Esophagus squamous epithelium (tissue), 5 donors: ENCODE results near the gene ZNF506. TPM values are rescaled to one million over a fixed set of nuclear protein-coding genes. Genes with fewer than 3 reads are reported as not detected.
"Not testable (repeated sequence)": the region's sequence is repeated elsewhere in the genome, so short reads cannot be mapped to it uniquely, and the experiment has no call there.

Source experiments
- DNase-seq: peaks from one replicate; lab custom pipeline; 2025; lab: John Stamatoyannopoulos, UW
- H3K27ac ChIP-seq, 4 donors: fragments of 200-600 bp; sonication (generic); one replicate each; pipeline ENCODE4 v1.5.1; 2016 to 2019; ENCODE audit warnings: mild to moderate bottlenecking in 1 of 4
- H3K27me3 ChIP-seq, 4 donors: fragments of 200-600 bp; sonication (generic); 1 replicate in 3 of 4; 2 replicates in 1 of 4; pipeline versions ENCODE4 v1.5.1 to v1.6.0; 2017 to 2021; ENCODE audit warnings: antibody characterized with exemption in 1 of 4
- H3K36me3 ChIP-seq, 3 donors: fragments of 200-600 bp; sonication (generic); one replicate each; pipeline ENCODE4 v1.5.1; 2016 to 2019
- H3K4me1 ChIP-seq, 3 donors: fragments of 200-600 bp; sonication (generic); one replicate each; pipeline ENCODE4 v1.5.1; 2017 to 2019
- H3K4me3 ChIP-seq, 4 donors: fragments of 200-600 bp; sonication (generic); 1 replicate in 3 of 4; 2 replicates in 1 of 4; pipeline ENCODE4 v1.5.1; 2016 to 2019; ENCODE audit warnings: mild to moderate bottlenecking in 2 of 4, moderate library complexity in 1 of 4
- H3K9me3 ChIP-seq, 3 donors: fragments of 200-600 bp; sonication (generic); one replicate each; pipeline ENCODE4 v1.5.1; 2016 to 2019
- POLR2A ChIP-seq, 4 donors: fragments of 450-650 bp; IDR thresholded peaks; one replicate each; pipeline ENCODE4 v1.6.1; 2017; ENCODE audit warnings: antibody characterized with exemption in 4 of 4, mild to moderate bottlenecking in 4 of 4, moderate library complexity in 3 of 4
- WGBS, 2 donors: methylation state at CpG; one replicate each; pipeline ENCODE4 v1.1.5; 2018; 5-methylcytosine and 5-hydroxymethylcytosine counted together
- intact Hi-C: fragments of 100-400 bp; cut with DNase I; formaldehyde crosslinking; loops from one replicate; pipeline ENCODE4 v1.15.0; 2022
- total RNA-seq, 4 donors: library from RNA; depleted of rRNA; stranded (reverse); fragments of >200 nt; gene quantifications; one replicate each; pipeline ENCODE4 v1.1.0, GENCODE V29; 2016
- TF ChIP-seq, protein P1 (sequence below), 6 experiments: fragments of 450-650 bp in 4 of 6; fragments of 200-600 bp in 2 of 6; sonication (generic) in 2 of 6; IDR thresholded peaks; one replicate each; pipeline ENCODE4 v1.5.1; 2016 to 2019; ENCODE audit warnings: antibody characterized with exemption in 6 of 6, mild to moderate bottlenecking in 4 of 6, moderate library complexity in 4 of 6
- donor health status: DM: yes; HTN: yes; CAD: no.

The ZNF506 gene
- total RNA-seq, 4 donors from 2014 or later = 12.1 to 24.0 (median 17.8) TPM

DNA sequence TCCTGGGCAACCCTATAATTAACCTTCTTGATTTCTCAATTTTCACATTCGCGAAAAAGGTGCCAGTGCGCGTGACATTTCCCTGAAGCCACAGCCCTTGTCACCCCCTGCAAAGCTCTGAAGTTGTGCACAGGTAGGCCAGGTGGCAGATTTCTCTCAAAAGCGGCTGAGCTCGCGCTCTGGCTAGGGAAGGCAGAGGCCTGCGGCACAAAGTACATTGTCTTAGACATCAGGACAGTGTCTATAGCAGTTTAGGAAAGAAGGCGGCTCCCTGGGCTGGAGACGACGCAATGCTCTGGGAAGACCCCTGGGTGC, 45.7 kb downstream of the ZNF506 start:
- DNase-seq = no peak
- peaks cover 0 to 5% (median 0%) of the 10 kb centered on the region in 3 donors for H3K36me3 ChIP-seq
- H3K4me1 ChIP-seq = peaks cover 5 to 25% (median 15%) of the 10 kb centered on the region in 3 donors
- intact Hi-C loops = no loop called here
- H3K4me3 ChIP-seq = peak overlapping the region; percentile 51 to 83 (median 74)
- no peaks in the 10 kb centered on the region for H3K27me3 ChIP-seq
- H3K27ac ChIP-seq = peak overlapping the region; percentile 77 to 91 (median 90)
- peaks cover 0 to 10% (median 0%) of the 10 kb centered on the region in 3 donors for H3K9me3 ChIP-seq
- TF ChIP-seq, protein P1, sequence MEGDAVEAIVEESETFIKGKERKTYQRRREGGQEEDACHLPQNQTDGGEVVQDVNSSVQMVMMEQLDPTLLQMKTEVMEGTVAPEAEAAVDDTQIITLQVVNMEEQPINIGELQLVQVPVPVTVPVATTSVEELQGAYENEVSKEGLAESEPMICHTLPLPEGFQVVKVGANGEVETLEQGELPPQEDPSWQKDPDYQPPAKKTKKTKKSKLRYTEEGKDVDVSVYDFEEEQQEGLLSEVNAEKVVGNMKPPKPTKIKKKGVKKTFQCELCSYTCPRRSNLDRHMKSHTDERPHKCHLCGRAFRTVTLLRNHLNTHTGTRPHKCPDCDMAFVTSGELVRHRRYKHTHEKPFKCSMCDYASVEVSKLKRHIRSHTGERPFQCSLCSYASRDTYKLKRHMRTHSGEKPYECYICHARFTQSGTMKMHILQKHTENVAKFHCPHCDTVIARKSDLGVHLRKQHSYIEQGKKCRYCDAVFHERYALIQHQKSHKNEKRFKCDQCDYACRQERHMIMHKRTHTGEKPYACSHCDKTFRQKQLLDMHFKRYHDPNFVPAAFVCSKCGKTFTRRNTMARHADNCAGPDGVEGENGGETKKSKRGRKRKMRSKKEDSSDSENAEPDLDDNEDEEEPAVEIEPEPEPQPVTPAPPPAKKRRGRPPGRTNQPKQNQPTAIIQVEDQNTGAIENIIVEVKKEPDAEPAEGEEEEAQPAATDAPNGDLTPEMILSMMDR (IDR thresholded peaks at IDR 0.05) = no peak
- no peak for TF ChIP-seq POLR2A (IDR thresholded peaks at IDR 0.05)
- WGBS, 2 donors = 0 to 3% methylated on average over 7 to 9 of the region's 11 CpGs

DNA sequence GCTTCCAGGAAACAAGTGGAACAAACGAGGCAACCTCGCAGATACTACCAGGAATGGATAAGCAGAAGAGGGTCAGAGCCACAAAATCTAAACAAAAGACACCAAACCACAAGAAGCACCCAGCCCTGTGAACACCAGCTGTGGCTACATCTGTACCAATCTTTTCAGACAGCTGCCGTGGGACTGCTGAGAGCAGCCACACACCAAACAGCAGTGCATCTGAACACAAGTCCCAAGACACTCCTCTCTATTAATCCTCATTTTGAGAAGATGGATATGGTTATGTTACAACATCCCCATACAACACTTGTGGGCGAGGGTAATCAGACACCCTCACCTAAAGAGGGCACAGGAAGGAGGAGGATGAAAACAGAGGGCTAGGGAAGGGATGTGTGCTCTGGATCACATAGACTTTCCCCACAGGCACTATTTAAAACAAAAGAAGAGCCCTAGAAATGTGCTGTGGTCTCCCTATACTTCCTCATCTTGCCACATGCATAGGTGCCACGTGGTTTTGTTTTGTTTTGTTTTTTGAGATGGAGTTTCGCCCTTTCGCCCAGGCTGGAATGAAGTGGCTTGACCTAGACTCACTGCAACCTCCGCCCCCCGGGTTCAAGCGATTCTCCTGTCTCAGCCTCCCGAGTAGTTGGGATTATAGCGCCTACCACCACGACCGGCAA, 47.1 kb downstream of the ZNF506 start:
- H3K4me3 ChIP-seq = no peak overlapping the region
- no peaks in the 10 kb centered on the region for H3K36me3 ChIP-seq
- no peak for DNase-seq
- no peak for TF ChIP-seq POLR2A (IDR thresholded peaks at IDR 0.05)
- TF ChIP-seq, protein P1 (IDR thresholded peaks at IDR 0.05) = no peak
- WGBS, 2 donors = 89% methylated on average over 14 of the region's 14 CpGs
- peaks cover 0 to 10% (median 0%) of the 10 kb centered on the region in 3 donors for H3K9me3 ChIP-seq
- H3K27me3 ChIP-seq = no peaks in the 10 kb centered on the region
- H3K27ac ChIP-seq = no peak overlapping the region
- H3K4me1 ChIP-seq = peaks cover 5 to 25% (median 15%) of the 10 kb centered on the region in 3 donors
- intact Hi-C loops = no loop called here

DNA sequence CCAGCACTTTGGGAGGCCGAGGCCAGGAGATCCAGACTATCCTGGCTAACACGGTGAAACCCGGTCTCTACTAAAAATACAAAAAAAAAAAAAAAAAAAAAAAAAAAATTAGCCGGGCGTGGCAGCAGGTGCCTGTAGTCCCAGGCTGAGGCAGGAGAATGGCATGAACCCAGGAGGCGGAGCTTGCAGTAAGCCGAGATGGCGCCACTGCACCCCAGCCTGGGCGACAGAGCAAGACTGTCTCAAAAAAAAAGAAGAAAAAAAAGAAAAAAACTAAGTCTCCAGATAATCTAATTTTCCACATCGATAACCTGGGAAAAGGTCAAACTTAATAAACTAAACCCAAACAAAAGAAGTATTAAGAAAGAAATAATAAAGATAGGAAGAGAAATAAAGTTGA, 49.6 kb downstream of the ZNF506 start:
- H3K36me3 ChIP-seq, H3K4me3 ChIP-seq, H3K9me3 ChIP-seq, DNase-seq, H3K27me3 ChIP-seq, intact Hi-C loops, H3K27ac ChIP-seq: not testable (repeated sequence)
- 76 to 77% methylated on average over 10 of the region's 10 CpGs for WGBS, 2 donors
- H3K4me1 ChIP-seq = peaks cover 5 to 14% (median 6%) of the 10 kb centered on the region in 3 donors

DNA sequence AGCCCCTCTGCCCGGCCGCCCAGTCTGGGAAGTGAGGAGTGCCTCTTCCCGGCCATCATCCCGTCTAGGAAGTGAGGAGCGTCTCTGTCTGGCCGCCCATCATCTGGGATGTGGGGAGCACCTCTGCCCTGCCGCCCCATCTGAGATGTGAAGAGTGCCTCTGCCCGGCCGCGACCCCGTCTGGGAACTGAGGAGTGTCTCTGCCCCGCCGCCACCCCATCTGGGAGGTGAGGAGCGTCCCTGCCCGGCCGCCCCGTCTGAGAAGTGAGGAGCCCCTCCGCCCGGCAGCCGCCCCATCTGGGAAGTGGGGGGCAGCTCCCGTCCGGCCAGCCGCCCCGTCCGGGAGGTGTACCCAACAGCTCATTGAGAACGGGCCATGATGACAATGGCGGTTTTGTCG, 51.6 kb downstream of the ZNF506 start:
- DNase-seq, H3K36me3 ChIP-seq, H3K4me3 ChIP-seq, H3K4me1 ChIP-seq, H3K27ac ChIP-seq, H3K9me3 ChIP-seq, H3K27me3 ChIP-seq, intact Hi-C loops: not testable (repeated sequence)
- WGBS, 2 donors = no CpG with 5 or more reads among the region's 28 CpGs

DNA sequence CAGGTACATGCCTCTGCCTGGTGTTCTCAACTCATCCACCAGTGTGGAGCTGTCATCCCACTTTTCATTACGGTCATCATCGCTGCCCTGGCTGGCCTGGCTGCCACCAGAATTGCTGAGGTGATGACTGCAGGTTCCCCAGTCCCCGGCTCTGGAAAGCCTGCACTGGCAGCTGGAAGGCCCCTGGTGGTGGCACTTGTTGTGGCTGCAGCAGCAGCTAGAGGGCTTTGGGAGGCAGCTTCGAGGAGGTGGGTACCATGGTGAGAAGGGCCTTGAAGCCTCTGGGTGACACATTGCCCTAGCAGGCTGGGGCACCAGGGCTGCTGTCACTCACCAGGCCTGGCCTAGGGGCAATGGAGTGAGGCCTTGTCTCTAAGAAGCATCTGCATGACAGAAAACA, 63.4 kb downstream of the ZNF506 start:
- TF ChIP-seq, protein P1 (IDR thresholded peaks at IDR 0.05) = no peak
- TF ChIP-seq POLR2A (IDR thresholded peaks at IDR 0.05) = no peak
- DNase-seq = no peak
- intact Hi-C loops = no loop called here
- H3K4me3 ChIP-seq = no peak overlapping the region
- peaks cover 0 to 27% (median 0%) of the 10 kb centered on the region in 3 donors for H3K9me3 ChIP-seq
- H3K36me3 ChIP-seq = no peaks in the 10 kb centered on the region
- no peaks in the 10 kb centered on the region for H3K27me3 ChIP-seq
- H3K27ac ChIP-seq = no peak overlapping the region
- no peaks in the 10 kb centered on the region for H3K4me1 ChIP-seq
- no CpG with 5 or more reads among the region's 4 CpGs for WGBS, 2 donors

DNA sequence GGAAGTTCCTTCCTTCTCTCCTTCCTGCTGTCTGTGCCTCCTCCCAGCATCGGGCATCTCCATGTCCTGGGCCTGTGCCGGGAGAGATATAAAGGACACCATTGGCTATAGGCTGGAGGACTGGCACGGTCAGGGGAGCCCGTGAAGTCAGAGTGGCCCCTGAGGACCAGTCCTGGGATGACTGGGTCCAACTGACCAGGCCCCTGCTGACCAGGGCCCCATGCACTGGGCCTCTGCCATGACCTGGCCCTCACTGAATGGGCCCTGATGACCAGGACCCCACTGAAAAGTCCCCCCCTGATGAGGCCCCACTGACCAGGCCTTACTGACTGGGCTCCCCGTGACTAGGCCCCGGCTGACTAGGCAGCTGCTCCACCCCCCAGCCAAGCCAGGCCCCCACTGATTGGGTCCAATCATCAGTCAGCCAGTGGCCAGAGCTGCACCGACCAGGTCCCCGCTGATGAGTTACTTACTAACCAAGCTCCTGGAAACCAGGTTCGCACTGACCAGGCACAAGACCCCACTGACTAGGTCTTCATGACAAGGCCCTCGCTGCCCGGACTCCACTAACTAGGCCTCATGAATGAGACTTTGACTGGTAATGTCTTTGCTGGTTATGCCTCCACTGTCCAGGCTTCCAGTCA, 68.7 kb downstream of the ZNF506 start:
- Histone ChIP-seq H3K4me3 (no peak overlapping the region), H3K36me3 (no peaks in the 10 kb centered on the region), H3K4me1 (no peaks in the 10 kb centered on the region), H3K27ac (no peak overlapping the region), H3K27me3 (no peaks in the 10 kb centered on the region), H3K9me3 (peaks cover 0 to 55% (median 0%) of the 10 kb centered on the region in 3 donors)
- intact Hi-C loops = no loop called here
- WGBS, 2 donors = 96% methylated on average over 6 to 7 of the region's 11 CpGs
- no peak for DNase-seq
- no peak for TF ChIP-seq POLR2A (IDR thresholded peaks at IDR 0.05)
- TF ChIP-seq, protein P1 (IDR thresholded peaks at IDR 0.05) = no peak
